ENCODE results near the gene VSTM2L. TPM values are rescaled to one million over a fixed set of nuclear protein-coding genes. Genes with fewer than 3 reads are reported as not detected.

The VSTM2L gene
- polyA plus RNA-seq, 1 donor (not counting 4 experiments of a cell fraction or from before 2014, with no cell fraction given): 0.75 TPM

- H3K9me3 ChIP-seq (ENCODE audit: control insufficient read depth, low read depth, low read length): no peaks in the 10 kb centered on the region
- H3K27me3 ChIP-seq (ENCODE audit: control insufficient read depth, extremely low read depth, insufficient read depth, low read length): no peaks in the 10 kb centered on the region
- H3K9ac ChIP-seq (ENCODE audit: control insufficient read depth, extremely low read depth, insufficient read depth, low read length): no peak overlapping the region
- H3K79me2 ChIP-seq (ENCODE audit: control insufficient read depth, insufficient read depth, low read length): no peaks in the 10 kb centered on the region
- peaks cover 13 to 18% of the 10 kb centered on the region in 2 experiments for H3K36me3 ChIP-seq (ENCODE audit: control insufficient read depth in 2 of 2, extremely low read depth in 1 of 2, insufficient read depth in 2 of 2, low read length in 2 of 2)
- no peak overlapping the region for H3K4me2 ChIP-seq (ENCODE audit: control insufficient read depth, extremely low read depth, insufficient read depth, low read depth, low read length)
- no peaks in the 10 kb centered on the region for H3K4me1 ChIP-seq (ENCODE audit: control insufficient read depth, extremely low read depth, insufficient read depth, low read length)
- H3K4me3 ChIP-seq (ENCODE audit: control insufficient read depth in 2 of 3, extremely low read depth in 1 of 3, insufficient read depth in 2 of 3, low read depth in 1 of 3, low read length in 3 of 3): no peak overlapping the region
- H2AFZ ChIP-seq (ENCODE audit: control insufficient read depth, low read length): no peak overlapping the region
- no peaks in the 10 kb centered on the region for H4K20me1 ChIP-seq (ENCODE audit: control insufficient read depth, extremely low read depth, insufficient read depth, low read length)
- dilution Hi-C loops (cut with MboI; ENCODE audit: extremely low pct_ligation_motif_present, low sequenced_read_pairs): no loop called here
- H3K9me1 ChIP-seq (ENCODE audit: control insufficient read depth, extremely low read depth, insufficient read depth, low read length): no peaks in the 10 kb centered on the region
- DNase-seq (ENCODE audit: low read depth, low spot score): no peak
- no peak for TF ChIP-seq CTCF (optimal IDR thresholded peaks at IDR 0.05 in 1 of 3, IDR thresholded peaks at IDR 0.05 in 1 of 3, conservative IDR thresholded peaks at IDR 0.05 in 1 of 3; ENCODE audit: extremely low read depth in 1 of 3, insufficient read depth in 2 of 3, low read length in 3 of 3)
- FAIRE-seq: no peak
- H3K27ac ChIP-seq (ENCODE audit: control insufficient read depth, insufficient read depth, low read length): no peak overlapping the region
Observed at GRCh38 chr20:37856932-37857660, 45.8 kb upstream of the VSTM2L start.

- Histone ChIP-seq H3K4me2 (ENCODE audit: control insufficient read depth, extremely low read depth, insufficient read depth, low read depth, low read length) (no peak overlapping the region), H3K79me2 (ENCODE audit: control insufficient read depth, insufficient read depth, low read length) (no peaks in the 10 kb centered on the region), H3K9me1 (ENCODE audit: control insufficient read depth, extremely low read depth, insufficient read depth, low read length) (no peaks in the 10 kb centered on the region), H3K9ac (ENCODE audit: control insufficient read depth, extremely low read depth, insufficient read depth, low read length) (no peak overlapping the region), H2AFZ (ENCODE audit: control insufficient read depth, low read length) (no peak overlapping the region), H3K27ac (ENCODE audit: control insufficient read depth, insufficient read depth, low read length) (no peak overlapping the region), H3K4me1 (ENCODE audit: control insufficient read depth, extremely low read depth, insufficient read depth, low read length) (no peaks in the 10 kb centered on the region), H4K20me1 (ENCODE audit: control insufficient read depth, extremely low read depth, insufficient read depth, low read length) (no peaks in the 10 kb centered on the region), H3K36me3 (ENCODE audit: control insufficient read depth in 2 of 2, extremely low read depth in 1 of 2, insufficient read depth in 2 of 2, low read length in 2 of 2) (peaks cover 13 to 22% of the 10 kb centered on the region in 2 experiments), H3K9me3 (ENCODE audit: control insufficient read depth, low read depth, low read length) (no peaks in the 10 kb centered on the region), H3K27me3 (ENCODE audit: control insufficient read depth, extremely low read depth, insufficient read depth, low read length) (no peaks in the 10 kb centered on the region), H3K4me3 (ENCODE audit: control insufficient read depth in 2 of 3, extremely low read depth in 1 of 3, insufficient read depth in 2 of 3, low read depth in 1 of 3, low read length in 3 of 3) (no peak overlapping the region)
- DNase-seq (ENCODE audit: low read depth, low spot score): no peak
- dilution Hi-C loops (cut with MboI; ENCODE audit: extremely low pct_ligation_motif_present, low sequenced_read_pairs): no loop called here
- TF ChIP-seq CTCF (optimal IDR thresholded peaks at IDR 0.05 in 1 of 3, IDR thresholded peaks at IDR 0.05 in 1 of 3, conservative IDR thresholded peaks at IDR 0.05 in 1 of 3; ENCODE audit: extremely low read depth in 1 of 3, insufficient read depth in 2 of 3, low read length in 3 of 3): no peak
- TF ChIP-seq EZH2 (IDR thresholded peaks at IDR 0.05; ENCODE audit: low read length): no peak
- no peak for FAIRE-seq
Observed at GRCh38 chr20:37859406-37860171, 43.3 kb upstream of the VSTM2L start.
